ENCODE data around the gene POU4F2. TPM values are rescaled to one million over a fixed set of nuclear protein-coding genes. Genes with fewer than 3 reads are reported as not detected.
"Not testable (repeated sequence)": the region's sequence is repeated elsewhere in the genome, so short reads cannot be mapped to it uniquely, and the experiment has no call there.

Gene POU4F2
- total and polyA plus RNA-seq, 9 donors, result not detected

GRCh38 chr4:146655521-146655856 lies 16.8 kb downstream of the POU4F2 start:
- DNase-seq, result no peak
- intact Hi-C loops (cut with DNase I), result no loop called here
- TF ChIP-seq EP300 (IDR thresholded peaks at IDR 0.05) (no peak), POLR2A (IDR thresholded peaks at IDR 0.05) (no peak), CTCF (IDR thresholded peaks at IDR 0.05) (no peak)
- Histone ChIP-seq H3K4me1 (ENCODE audit: insufficient read depth) (peaks cover 3% of the 10 kb centered on the region), H3K27me3 (no peaks in the 10 kb centered on the region), H3K36me3 (no peaks in the 10 kb centered on the region), H3K27ac (no peak overlapping the region), H3K4me3 (peak overlapping the region; percentile 28), H3K9me3 (no peaks in the 10 kb centered on the region)
- WGBS, 3 donors, result 23 to 27% (median 27%) methylated on average over 9 of the region's 9 CpGs

- no peak overlapping the region for H3K27ac ChIP-seq
- DNase-seq, result no peak
- no peaks in the 10 kb centered on the region for H3K9me3 ChIP-seq
- no peaks in the 10 kb centered on the region for H3K36me3 ChIP-seq
- no peak overlapping the region for H3K4me3 ChIP-seq
- H3K4me1 ChIP-seq (ENCODE audit: insufficient read depth), result no peaks in the 10 kb centered on the region
- intact Hi-C loops (cut with DNase I), result no loop called here
- WGBS, 3 donors, result 40 to 51% (median 42%) methylated on average over 4 of the region's 4 CpGs
- no peaks in the 10 kb centered on the region for H3K27me3 ChIP-seq
- no peak for TF ChIP-seq CTCF (IDR thresholded peaks at IDR 0.05)
Observed at GRCh38 chr4:146661367-146661766, 22.7 kb downstream of the POU4F2 start.

GRCh38 chr4:146663968-146664311 lies 25.2 kb downstream of the POU4F2 start:
- 45 to 66% (median 54%) methylated on average over 6 of the region's 6 CpGs for WGBS, 3 donors
- H3K4me3 ChIP-seq; H3K27me3 ChIP-seq; H3K9me3 ChIP-seq; H3K27ac ChIP-seq; intact Hi-C loops (cut with DNase I); H3K4me1 ChIP-seq (ENCODE audit: insufficient read depth); DNase-seq; H3K36me3 ChIP-seq: not testable (repeated sequence)

GRCh38 chr4:146674829-146675570 lies 36.3 kb downstream of the POU4F2 start:
- TF ChIP-seq POLR2A (IDR thresholded peaks at IDR 0.05) (no peak), EP300 (IDR thresholded peaks at IDR 0.05) (no peak), CTCF (IDR thresholded peaks at IDR 0.05) (no peak)
- intact Hi-C loops (cut with DNase I), result no loop called here
- Histone ChIP-seq H3K27ac (no peak overlapping the region), H3K4me3 (no peak overlapping the region), H3K9me3 (no peaks in the 10 kb centered on the region), H3K4me1 (ENCODE audit: insufficient read depth) (no peaks in the 10 kb centered on the region), H3K27me3 (no peaks in the 10 kb centered on the region), H3K36me3 (no peaks in the 10 kb centered on the region)
- WGBS, 3 donors, result 79 to 83% (median 79%) methylated on average over 2 of the region's 2 CpGs
- DNase-seq, result no peak

Other genes with a start within 250 kb of the POU4F2 start
- 10 to 100 TPM in 4 of 7 donors, 1 to 10 TPM in 3; 6.9 to 12.4 (median 10.6) TPM for gene SLC10A7, start 117.0 kb upstream of the POU4F2 start, total RNA-seq
- gene SLC10A7, start 117.0 kb upstream of the POU4F2 start, polyA plus RNA-seq, result 1 to 10 TPM; 4.0 to 8.5 TPM

All from ovary (tissue), 9 donors.